ENCODE measurements around the gene ZNF618.

GRCh38 chr9:113955076-113955752, 79.1 kb downstream of the ZNF618 start:
- TF ChIP-seq, protein P1, sequence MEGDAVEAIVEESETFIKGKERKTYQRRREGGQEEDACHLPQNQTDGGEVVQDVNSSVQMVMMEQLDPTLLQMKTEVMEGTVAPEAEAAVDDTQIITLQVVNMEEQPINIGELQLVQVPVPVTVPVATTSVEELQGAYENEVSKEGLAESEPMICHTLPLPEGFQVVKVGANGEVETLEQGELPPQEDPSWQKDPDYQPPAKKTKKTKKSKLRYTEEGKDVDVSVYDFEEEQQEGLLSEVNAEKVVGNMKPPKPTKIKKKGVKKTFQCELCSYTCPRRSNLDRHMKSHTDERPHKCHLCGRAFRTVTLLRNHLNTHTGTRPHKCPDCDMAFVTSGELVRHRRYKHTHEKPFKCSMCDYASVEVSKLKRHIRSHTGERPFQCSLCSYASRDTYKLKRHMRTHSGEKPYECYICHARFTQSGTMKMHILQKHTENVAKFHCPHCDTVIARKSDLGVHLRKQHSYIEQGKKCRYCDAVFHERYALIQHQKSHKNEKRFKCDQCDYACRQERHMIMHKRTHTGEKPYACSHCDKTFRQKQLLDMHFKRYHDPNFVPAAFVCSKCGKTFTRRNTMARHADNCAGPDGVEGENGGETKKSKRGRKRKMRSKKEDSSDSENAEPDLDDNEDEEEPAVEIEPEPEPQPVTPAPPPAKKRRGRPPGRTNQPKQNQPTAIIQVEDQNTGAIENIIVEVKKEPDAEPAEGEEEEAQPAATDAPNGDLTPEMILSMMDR (conservative IDR thresholded peaks at IDR 0.05; ENCODE audit: low read depth, low read length) = no peak
- no peak for TF ChIP-seq EZH2 (IDR thresholded peaks at IDR 0.05; ENCODE audit: low read length, unreplicated experiment)

All from PC-3 (cell line).